ACC112 (cell line): ENCODE measurements around the gene IRX2.

Experiments used
- H2AFZ ChIP-seq: fragments of 200-600 bp; sonication (generic); one replicate; pipeline ENCODE4 v1.6.0; 2017; ENCODE audit warnings: antibody characterized with exemption, low read length; ENCODE audit not compliant: unreplicated experiment
- H3K27ac ChIP-seq: fragments of 200-600 bp; sonication (generic); 2 replicates; pipeline ENCODE4 v1.5.1; 2014; ENCODE audit warnings: low read depth, mild to moderate bottlenecking, antibody characterized with exemption, low read length, moderate library complexity
- H3K27me3 ChIP-seq: fragments of 200-600 bp; sonication (generic); 2 replicates; pipeline ENCODE4 v1.6.1; 2014; ENCODE audit warnings: mild to moderate bottlenecking, antibody characterized with exemption, low read length, moderate library complexity, mixed read lengths; ENCODE audit not compliant: insufficient read depth
- H3K36me3 ChIP-seq: fragments of 200-600 bp; sonication (generic); 2 replicates; pipeline ENCODE4 v1.6.1; 2016; ENCODE audit warnings: mild to moderate bottlenecking, antibody characterized with exemption, low read length, moderate library complexity, mixed read lengths; ENCODE audit not compliant: insufficient read depth
- H3K4me1 ChIP-seq: fragments of 200-600 bp; sonication (generic); one replicate; pipeline ENCODE4 v1.6.1; 2016; ENCODE audit warnings: low read length, mixed read lengths; ENCODE audit not compliant: insufficient read depth, unreplicated experiment, control insufficient read depth
- H3K4me3 ChIP-seq: fragments of 200-600 bp; sonication (generic); 2 replicates; pipeline ENCODE4 v1.5.1; 2014; ENCODE audit warnings: mild to moderate bottlenecking, low read depth, low read length
- H3K79me2 ChIP-seq: fragments of 200-600 bp; sonication (generic); one replicate; pipeline ENCODE4 v1.6.0; 2016; ENCODE audit warnings: low read length; ENCODE audit not compliant: control insufficient read depth, unreplicated experiment, insufficient read depth

The IRX2 gene

GRCh38 chr5:2767089-2767488 is 15.6 kb upstream of the IRX2 start:
- H2AFZ ChIP-seq, result no peak overlapping the region
- no peaks in the 10 kb centered on the region for H3K27me3 ChIP-seq
- no peaks in the 10 kb centered on the region for H3K36me3 ChIP-seq
- H3K79me2 ChIP-seq, result no peaks in the 10 kb centered on the region
- H3K27ac ChIP-seq, result no peak overlapping the region
- no peaks in the 10 kb centered on the region for H3K4me1 ChIP-seq
- no peak overlapping the region for H3K4me3 ChIP-seq

GRCh38 chr5:2764581-2764980 is 13.1 kb upstream of the IRX2 start:
- Histone ChIP-seq H3K4me1 (no peaks in the 10 kb centered on the region), H3K27me3 (no peaks in the 10 kb centered on the region), H3K36me3 (no peaks in the 10 kb centered on the region), H2AFZ (no peak overlapping the region), H3K79me2 (no peaks in the 10 kb centered on the region), H3K4me3 (no peak overlapping the region), H3K27ac (no peak overlapping the region)

GRCh38 chr5:2763533-2763794 is 12.0 kb upstream of the IRX2 start:
- Histone ChIP-seq H3K27me3 (no peaks in the 10 kb centered on the region), H3K4me1 (no peaks in the 10 kb centered on the region)

GRCh38 chr5:2762744-2763532 is 11.5 kb upstream of the IRX2 start:
- Histone ChIP-seq H3K79me2 (no peaks in the 10 kb centered on the region), H3K27me3 (no peaks in the 10 kb centered on the region), H3K36me3 (no peaks in the 10 kb centered on the region), H3K4me1 (no peaks in the 10 kb centered on the region), H3K4me3 (no peak overlapping the region), H3K27ac (no peak overlapping the region), H2AFZ (no peak overlapping the region)

More at GRCh38 chr5:2763533-2763794, 12.0 kb upstream of the IRX2 start:
- no peak overlapping the region for H3K4me3 ChIP-seq
- no peaks in the 10 kb centered on the region for H3K79me2 ChIP-seq
- no peak overlapping the region for H2AFZ ChIP-seq
- H3K27ac ChIP-seq, result no peak overlapping the region
- no peaks in the 10 kb centered on the region for H3K36me3 ChIP-seq

- no peaks in the 10 kb centered on the region for H3K79me2 ChIP-seq
- H2AFZ ChIP-seq, result no peak overlapping the region
- H3K4me3 ChIP-seq, result no peak overlapping the region
- H3K36me3 ChIP-seq, result no peaks in the 10 kb centered on the region
- H3K27me3 ChIP-seq, result peaks cover 9% of the 10 kb centered on the region; the same call in 1 of the 2 replicates
- H3K27ac ChIP-seq, result no peak overlapping the region
- no peaks in the 10 kb centered on the region for H3K4me1 ChIP-seq
Observed at GRCh38 chr5:2761921-2762488, 10.5 kb upstream of the IRX2 start.

- Histone ChIP-seq H2AFZ (no peak overlapping the region), H3K27ac (no peak overlapping the region), H3K27me3 (peaks cover 30% of the 10 kb centered on the region), H3K4me1 (no peaks in the 10 kb centered on the region), H3K36me3 (no peaks in the 10 kb centered on the region), H3K79me2 (no peaks in the 10 kb centered on the region), H3K4me3 (no peak overlapping the region)
Observed at GRCh38 chr5:2759696-2760461, 8.4 kb upstream of the IRX2 start.

- H3K36me3 ChIP-seq, result no peaks in the 10 kb centered on the region
- H3K4me3 ChIP-seq, result no peak overlapping the region
- peaks cover 38% of the 10 kb centered on the region for H3K27me3 ChIP-seq
- H3K79me2 ChIP-seq, result no peaks in the 10 kb centered on the region
- H3K27ac ChIP-seq, result no peak overlapping the region
- no peak overlapping the region for H2AFZ ChIP-seq
- no peaks in the 10 kb centered on the region for H3K4me1 ChIP-seq
Observed at GRCh38 chr5:2759091-2759490, 7.6 kb upstream of the IRX2 start.

GRCh38 chr5:2758632-2759031 is 7.2 kb upstream of the IRX2 start:
- no peaks in the 10 kb centered on the region for H3K4me1 ChIP-seq
- no peak overlapping the region for H3K4me3 ChIP-seq
- no peak overlapping the region for H3K27ac ChIP-seq
- no peaks in the 10 kb centered on the region for H3K36me3 ChIP-seq
- peaks cover 41% of the 10 kb centered on the region for H3K27me3 ChIP-seq
- H2AFZ ChIP-seq, result no peak overlapping the region
- no peaks in the 10 kb centered on the region for H3K79me2 ChIP-seq

GRCh38 chr5:2757563-2758351 is 6.3 kb upstream of the IRX2 start:
- Histone ChIP-seq H3K36me3 (no peaks in the 10 kb centered on the region), H3K4me3 (no peak overlapping the region), H2AFZ (no peak overlapping the region), H3K27me3 (peaks cover 50% of the 10 kb centered on the region), H3K27ac (no peak overlapping the region), H3K79me2 (no peaks in the 10 kb centered on the region), H3K4me1 (no peaks in the 10 kb centered on the region)

- H3K4me3 ChIP-seq, result no peak overlapping the region
Observed at GRCh38 chr5:2756211-2757152, 5.0 kb upstream of the IRX2 start.

More at GRCh38 chr5:2756211-2757152, 5.0 kb upstream of the IRX2 start:
- no peak overlapping the region for H3K27ac ChIP-seq
- H3K36me3 ChIP-seq, result no peaks in the 10 kb centered on the region
- H3K4me1 ChIP-seq, result no peaks in the 10 kb centered on the region
- H2AFZ ChIP-seq, result no peak overlapping the region
- H3K27me3 ChIP-seq, result peaks cover 59% of the 10 kb centered on the region
- H3K79me2 ChIP-seq, result no peaks in the 10 kb centered on the region
